Activated CD8-positive, alpha-beta T cell treated with anti-CD3 and anti-CD28 coated beads for 36 hours (primary cell): ENCODE results near the gene ANKRD61. TPM values are rescaled to one million over a fixed set of nuclear protein-coding genes. Genes with fewer than 3 reads are reported as not detected.

Source experiments
- ATAC-seq: fragments of 200-7000 bp; cut with Tn5 transposase; one replicate; pipeline ENCODE4 v1.10.0; 2021; ENCODE audit warnings: mild to moderate bottlenecking, moderate library complexity
- CTCF ChIA-PET: fragments of 350-600 bp; sonication (Branson Sonifier 250); formaldehyde crosslinking; loops from one replicate; lab custom pipeline; 2021; ENCODE audit warnings: antibody characterized with exemption; lab: Charles Lee
- POLR2A ChIA-PET: fragments of 350-600 bp; sonication (Branson Sonifier 250); formaldehyde crosslinking; loops from one replicate; lab custom pipeline; 2021; ENCODE audit warnings: antibody characterized with exemption; lab: Charles Lee
- DNase-seq: peaks from one replicate; pipeline ENCODE4 v3.0.0-alpha.2; 2020
- H3K27ac Mint-ChIP-seq: one replicate; pipeline ENCODE4 v1.8.0; 2021; ENCODE audit warnings: mild to moderate bottlenecking, mixed read lengths
- H3K27me3 Mint-ChIP-seq: one replicate; pipeline ENCODE4 v1.8.0; 2021; ENCODE audit warnings: mixed read lengths
- H3K36me3 Mint-ChIP-seq: one replicate; pipeline ENCODE4 v1.8.0; 2021; ENCODE audit warnings: low read depth, mixed read lengths
- H3K4me1 Mint-ChIP-seq: one replicate; pipeline ENCODE4 v1.8.0; 2021; ENCODE audit warnings: low read depth, mixed read lengths
- H3K4me3 Mint-ChIP-seq: one replicate; pipeline ENCODE4 v1.8.0; 2021; ENCODE audit warnings: mild to moderate bottlenecking, moderate library complexity, mixed read lengths
- H3K9me3 Mint-ChIP-seq: one replicate; pipeline ENCODE4 v1.8.0; 2021; ENCODE audit warnings: mixed read lengths
- CTCF ChIP-seq: fragments of 200-600 bp; IDR thresholded peaks from one replicate; pipeline ENCODE4 v1.8.0; 2022; ENCODE audit warnings: antibody characterized with exemption, mild to moderate bottlenecking
- intact Hi-C: fragments of 100-400 bp; cut with micrococcal nuclease; formaldehyde crosslinking; loops from one replicate; pipeline ENCODE4 v1.10.0; 2022
- total RNA-seq, 2 experiments: library from RNA; stranded (reverse); gene quantifications; one replicate each; pipeline ENCODE4 v1.2.3, GENCODE V29; 2021

Gene ANKRD61
- total RNA-seq, 2 experiments from 2014 or later = 0.27 TPM; not detected in 1

GRCh38 chr7:6028563-6028962, 2.6 kb upstream of the ANKRD61 start:
- ChIA-PET CTCF (no interaction called here), POLR2A (interaction anchor here (0.9 kb wide), 1 partner anchor 32 kb away, joined by 3 read pairs; no protein-coding TSS in a partner anchor)
- H3K9me3 Mint-ChIP-seq = no peaks in the 10 kb centered on the region
- peaks cover 50% of the 10 kb centered on the region for H3K36me3 Mint-ChIP-seq
- H3K27ac Mint-ChIP-seq = no peak overlapping the region
- no peaks in the 10 kb centered on the region for H3K27me3 Mint-ChIP-seq
- H3K4me3 Mint-ChIP-seq = no peak overlapping the region
- intact Hi-C loops = no loop called here
- peaks cover 28% of the 10 kb centered on the region for H3K4me1 Mint-ChIP-seq
- no peak for TF ChIP-seq CTCF
- no peak for ATAC-seq
- no peak for DNase-seq

- Mint-ChIP-seq H3K27ac (peak overlapping the region; percentile 19), H3K36me3 (peaks cover 52% of the 10 kb centered on the region)
- POLR2A ChIA-PET = no interaction called here
Measured at GRCh38 chr7:6031567-6031966, 391 bp downstream of the ANKRD61 start.

GRCh38 chr7:6032167-6032566, 991 bp downstream of the ANKRD61 start:
- Mint-ChIP-seq H3K36me3 (peaks cover 47% of the 10 kb centered on the region), H3K27ac (peak overlapping the region; percentile 49)
- POLR2A ChIA-PET = no interaction called here

More at GRCh38 chr7:6031567-6031966, 391 bp downstream of the ANKRD61 start:
- CTCF ChIA-PET = interaction anchor here (1.5 kb wide), 1 partner anchor 35 kb away, joined by 3 read pairs; no protein-coding TSS in a partner anchor
- Mint-ChIP-seq H3K4me3 (no peak overlapping the region), H3K4me1 (peaks cover 19% of the 10 kb centered on the region), H3K9me3 (no peaks in the 10 kb centered on the region), H3K27me3 (no peaks in the 10 kb centered on the region)
- intact Hi-C loops = no loop called here
- ATAC-seq (no peak), DNase-seq (no peak)
- no peak for TF ChIP-seq CTCF

GRCh38 chr7:6032641-6033040, 1.5 kb downstream of the ANKRD61 start:
- no peak for TF ChIP-seq CTCF
- peaks cover 44% of the 10 kb centered on the region for H3K36me3 Mint-ChIP-seq
- CTCF ChIA-PET = no interaction called here
- no peaks in the 10 kb centered on the region for H3K27me3 Mint-ChIP-seq
- intact Hi-C loops = no loop called here
- DNase-seq = no peak
- H3K4me1 Mint-ChIP-seq = peaks cover 11% of the 10 kb centered on the region
- no peak overlapping the region for H3K4me3 Mint-ChIP-seq
- no peaks in the 10 kb centered on the region for H3K9me3 Mint-ChIP-seq
- POLR2A ChIA-PET = no interaction called here
- ATAC-seq = no peak
- peak overlapping the region; percentile 49 for H3K27ac Mint-ChIP-seq

More at GRCh38 chr7:6032167-6032566, 991 bp downstream of the ANKRD61 start:
- no peak for TF ChIP-seq CTCF
- no peaks in the 10 kb centered on the region for H3K27me3 Mint-ChIP-seq
- intact Hi-C loops = no loop called here
- DNase-seq (no peak), ATAC-seq (no peak)
- CTCF ChIA-PET = no interaction called here
- H3K4me3 Mint-ChIP-seq = no peak overlapping the region
- H3K9me3 Mint-ChIP-seq = no peaks in the 10 kb centered on the region
- H3K4me1 Mint-ChIP-seq = peaks cover 13% of the 10 kb centered on the region

GRCh38 chr7:6035165-6035564, 4.0 kb downstream of the ANKRD61 start:
- no peaks in the 10 kb centered on the region for H3K27me3 Mint-ChIP-seq
- ATAC-seq (no peak), DNase-seq (no peak)
- CTCF ChIA-PET = no interaction called here
- H3K36me3 Mint-ChIP-seq = peaks cover 40% of the 10 kb centered on the region
- no peaks in the 10 kb centered on the region for H3K9me3 Mint-ChIP-seq
- no peak overlapping the region for H3K4me3 Mint-ChIP-seq
- intact Hi-C loops = no loop called here
- no peak for TF ChIP-seq CTCF
- H3K27ac Mint-ChIP-seq = no peak overlapping the region
- POLR2A ChIA-PET = interaction anchor here (0.6 kb wide), 1 partner anchor 10 kb away, joined by 3 read pairs; no protein-coding TSS in a partner anchor
- H3K4me1 Mint-ChIP-seq = peaks cover 11% of the 10 kb centered on the region
